Right atrium auricular region (tissue), 2 donors: ENCODE data around the gene SPPL2B. TPM values are rescaled to one million over a fixed set of nuclear protein-coding genes. Genes with fewer than 3 reads are reported as not detected.

Experiments used
- DNase-seq: peaks from one replicate; pipeline ENCODE4 v3.0.0-alpha.2; 2019; ENCODE audit warnings: low spot score
- H3K27ac ChIP-seq, 2 donors: fragments of 200-600 bp; sonication (generic); 1 replicate in 1 of 2; 2 replicates in 1 of 2; pipeline ENCODE4 v1.5.1; 2016 to 2019
- H3K27me3 ChIP-seq, 2 donors: fragments of 200-600 bp; sonication (generic); one replicate each; pipeline versions ENCODE4 v1.5.1 to v1.6.0; 2017 to 2019
- H3K36me3 ChIP-seq: fragments of 200-600 bp; sonication (generic); one replicate; pipeline ENCODE4 v1.5.1; 2016
- H3K4me1 ChIP-seq, 2 donors: fragments of 200-600 bp; sonication (generic); one replicate each; pipeline versions ENCODE4 v1.5.1 to v1.6.0; 2017 to 2019
- H3K4me3 ChIP-seq, 2 donors: fragments of 200-600 bp; sonication (generic); 1 replicate in 1 of 2; 2 replicates in 1 of 2; pipeline ENCODE4 v1.5.1; 2017 to 2019; ENCODE audit warnings: mild to moderate bottlenecking in 1 of 2, moderate library complexity in 1 of 2
- H3K9me3 ChIP-seq, 2 donors: fragments of 200-600 bp; sonication (generic); one replicate each; pipeline ENCODE4 v1.5.1; 2019
- CTCF ChIP-seq, 2 donors: fragments of 200-600 bp; sonication (generic); IDR thresholded peaks; one replicate each; pipeline ENCODE4 v1.5.1; 2019; ENCODE audit warnings: antibody characterized with exemption in 2 of 2
- total RNA-seq, 2 donors: library from RNA; depleted of rRNA; stranded (reverse); fragments of >200 nt; gene quantifications; one replicate each; pipeline ENCODE4 v1.1.0, GENCODE V29; 2016

Gene SPPL2B
- total RNA-seq, 2 donors from 2014 or later = 16.7 to 19.8 TPM

GRCh38 chr19:2289714-2290435 lies 38.6 kb upstream of the SPPL2B start:
- Histone ChIP-seq H3K27me3 (peaks cover 10 to 28% of the 10 kb centered on the region in 2 donors), H3K27ac (peak overlapping the region in 1 of 2 donors; percentile 26), H3K36me3 (no peaks in the 10 kb centered on the region), H3K9me3 (no peaks in the 10 kb centered on the region), H3K4me3 (peak overlapping the region; percentile 21 to 44), H3K4me1 (peaks cover 0 to 35% of the 10 kb centered on the region in 2 donors)
- DNase-seq = no peak
- TF ChIP-seq CTCF (IDR thresholded peaks at IDR 0.05) = no peak

- Histone ChIP-seq H3K4me1 (peaks cover 0 to 40% of the 10 kb centered on the region in 2 donors), H3K27me3 (peaks cover 10 to 28% of the 10 kb centered on the region in 2 donors), H3K27ac (no peak overlapping the region), H3K36me3 (no peaks in the 10 kb centered on the region), H3K4me3 (peak overlapping the region; percentile 21 to 44), H3K9me3 (no peaks in the 10 kb centered on the region)
- no peak for TF ChIP-seq CTCF (IDR thresholded peaks at IDR 0.05)
- DNase-seq = no peak
These were observed 37.9 kb upstream of the SPPL2B start for GRCh38 chr19:2290441-2291184.

- no peak for TF ChIP-seq CTCF (IDR thresholded peaks at IDR 0.05)
- no peak overlapping the region for H3K27ac ChIP-seq
- H3K27me3 ChIP-seq = peaks cover 10 to 28% of the 10 kb centered on the region in 2 donors
- peaks cover 0 to 40% of the 10 kb centered on the region in 2 donors for H3K4me1 ChIP-seq
- no peaks in the 10 kb centered on the region for H3K9me3 ChIP-seq
- peak overlapping the region in 1 of 2 donors; percentile 44 for H3K4me3 ChIP-seq
- no peak for DNase-seq
- H3K36me3 ChIP-seq = no peaks in the 10 kb centered on the region
These were observed 37.2 kb upstream of the SPPL2B start for GRCh38 chr19:2291185-2291751.

- Histone ChIP-seq H3K27me3 (peaks cover 2 to 22% of the 10 kb centered on the region in 2 donors), H3K36me3 (no peaks in the 10 kb centered on the region)
These were observed 33.7 kb upstream of the SPPL2B start for GRCh38 chr19:2294687-2295335.

More at GRCh38 chr19:2294687-2295335, 33.7 kb upstream of the SPPL2B start:
- Histone ChIP-seq H3K4me3 (peak overlapping the region in 1 of 2 donors; percentile 26), H3K9me3 (no peaks in the 10 kb centered on the region), H3K4me1 (peaks cover 0 to 35% of the 10 kb centered on the region in 2 donors), H3K27ac (peak overlapping the region; percentile 31 to 38)
- TF ChIP-seq CTCF (IDR thresholded peaks at IDR 0.05) = no peak
- DNase-seq = no peak
